Measurements from ENCODE around the gene STAC.
"Not testable (repeated sequence)": the region's sequence is repeated elsewhere in the genome, so short reads cannot be mapped to it uniquely, and the experiment has no call there.

The STAC gene

GRCh38 chr3:36476286-36476942 lies 96.1 kb downstream of the STAC start:
- no peak for DNase-seq (ENCODE audit: low read depth in 4 of 4, low spot score in 1 of 4)

GRCh38 chr3:36477655-36478054 lies 97.4 kb downstream of the STAC start:
- DNase-seq (ENCODE audit: low read depth in 4 of 4, low spot score in 1 of 4) = no peak

DNA sequence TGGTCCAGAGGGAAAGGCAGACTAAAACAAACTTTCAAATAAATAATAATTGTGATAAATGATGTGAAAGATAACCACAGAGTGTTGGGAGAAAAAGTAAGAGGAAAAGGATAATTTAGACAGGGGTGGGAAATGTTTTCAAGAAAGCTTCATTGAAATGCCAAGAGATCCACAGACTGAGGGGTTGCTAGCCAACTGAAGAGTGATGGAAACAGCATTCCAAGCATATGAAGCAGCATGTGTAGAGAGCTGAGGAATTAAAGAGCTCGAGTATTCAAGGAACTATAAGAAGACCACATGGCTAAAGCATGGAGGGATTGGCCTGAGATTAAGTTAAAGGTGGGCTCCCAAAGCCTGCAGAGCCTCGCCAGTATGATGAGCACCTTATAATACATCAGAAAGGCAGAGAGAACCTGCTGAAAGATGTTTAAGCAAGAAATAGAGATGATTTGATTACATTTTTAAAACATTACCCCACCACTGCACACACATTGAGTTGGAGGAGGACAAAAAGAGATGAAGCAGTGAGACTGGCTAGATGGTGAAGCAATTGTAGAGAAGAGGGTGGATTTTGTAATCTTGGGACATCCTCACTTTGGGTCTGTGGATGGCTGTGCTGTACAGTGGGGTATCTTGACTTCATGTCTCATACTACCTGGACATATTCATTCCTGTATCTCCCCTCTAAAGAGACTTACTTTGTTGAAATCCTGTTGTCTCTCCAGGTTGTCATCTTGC lies 100.8 kb downstream of the STAC start:
- DNase-seq (ENCODE audit: low read depth in 4 of 4, low spot score in 1 of 4) = no peak

GRCh38 chr3:36482256-36482655 lies 102.0 kb downstream of the STAC start:
- no peak for DNase-seq (ENCODE audit: low read depth in 4 of 4, low spot score in 1 of 4)

DNA sequence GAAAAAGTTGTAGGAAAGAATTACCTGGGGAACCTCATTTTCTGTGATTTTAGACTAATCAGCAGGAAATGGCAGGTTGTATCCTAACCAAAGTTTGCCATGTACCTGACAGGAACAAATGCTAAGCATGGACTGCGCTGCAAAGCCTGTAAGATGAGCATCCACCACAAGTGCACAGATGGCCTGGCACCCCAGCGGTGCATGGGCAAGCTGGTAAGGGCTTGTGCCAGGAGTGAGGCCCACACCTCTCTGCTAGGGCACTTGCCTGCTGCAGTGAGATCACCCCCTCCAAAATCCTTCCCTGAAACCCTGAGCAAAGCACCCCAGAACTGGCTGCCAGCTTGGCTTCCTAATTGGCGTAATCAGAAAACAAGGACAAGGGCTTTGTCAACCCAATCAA lies 102.6 kb downstream of the STAC start:
- DNase-seq (ENCODE audit: low read depth in 4 of 4, low spot score in 1 of 4) = no peak

GRCh38 chr3:36483709-36484108 lies 103.4 kb downstream of the STAC start:
- no peak for DNase-seq (ENCODE audit: low read depth in 4 of 4, low spot score in 1 of 4)

GRCh38 chr3:36484386-36484785 lies 104.1 kb downstream of the STAC start:
- DNase-seq (ENCODE audit: low read depth in 4 of 4, low spot score in 1 of 4) = no peak

DNA sequence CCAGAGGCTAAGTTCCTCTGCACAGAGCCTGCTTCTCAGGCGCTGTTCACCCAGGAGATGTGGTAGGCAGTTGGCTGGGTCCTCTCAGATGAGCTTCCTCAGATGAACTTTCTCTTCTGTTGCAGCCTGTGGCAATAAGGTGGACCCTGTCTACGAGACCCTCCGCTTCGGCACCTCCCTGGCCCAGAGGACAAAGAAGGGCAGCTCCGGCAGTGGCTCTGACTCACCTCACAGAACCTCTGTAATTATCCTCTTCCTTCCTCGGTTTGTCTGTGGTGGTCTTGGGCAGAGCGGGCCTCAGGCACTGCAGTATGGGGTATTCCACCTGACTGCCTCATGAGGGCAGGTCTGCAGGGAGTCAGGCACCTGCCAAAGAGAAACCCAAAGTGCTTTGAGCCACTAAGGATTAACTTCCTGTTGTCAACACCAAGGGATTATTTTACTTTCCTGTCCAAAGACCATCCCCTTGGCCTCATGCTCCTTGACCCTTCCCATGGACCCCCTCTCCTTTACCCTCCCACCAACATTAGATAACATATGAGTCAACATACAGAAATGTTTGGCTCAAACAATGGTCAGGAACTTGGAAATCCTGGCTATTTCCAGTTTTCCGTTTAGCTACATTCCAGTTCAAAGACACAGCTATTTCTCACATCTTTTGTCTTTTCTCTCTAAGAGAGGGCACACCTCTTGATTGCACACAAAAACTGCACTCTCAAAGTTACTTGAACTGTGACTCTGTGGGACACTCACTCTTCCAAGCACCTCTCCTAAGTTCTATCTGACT lies 105.9 kb downstream of the STAC start:
- no peak for DNase-seq (ENCODE audit: low read depth in 4 of 4, low spot score in 1 of 4)

DNA sequence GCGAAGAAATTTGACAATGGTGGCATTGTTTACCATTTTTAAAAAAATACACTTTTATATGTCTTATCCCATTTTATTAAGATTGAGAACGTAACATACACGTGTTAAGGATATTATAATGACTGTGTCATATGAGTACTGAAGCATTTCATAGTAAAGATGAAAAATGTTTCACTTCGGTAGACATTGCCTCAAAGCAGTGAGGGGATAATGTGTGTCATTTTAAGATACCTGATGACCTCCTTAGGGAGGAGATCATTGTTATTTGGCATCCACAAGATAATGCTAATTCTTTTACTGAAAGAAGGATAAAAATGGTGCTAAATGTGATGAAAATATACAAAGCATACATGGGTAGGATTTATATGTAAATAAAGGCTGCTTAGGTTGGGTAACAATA lies 107.3 kb downstream of the STAC start:
- DNase-seq (ENCODE audit: low read depth in 4 of 4, low spot score in 1 of 4) = no peak

DNA sequence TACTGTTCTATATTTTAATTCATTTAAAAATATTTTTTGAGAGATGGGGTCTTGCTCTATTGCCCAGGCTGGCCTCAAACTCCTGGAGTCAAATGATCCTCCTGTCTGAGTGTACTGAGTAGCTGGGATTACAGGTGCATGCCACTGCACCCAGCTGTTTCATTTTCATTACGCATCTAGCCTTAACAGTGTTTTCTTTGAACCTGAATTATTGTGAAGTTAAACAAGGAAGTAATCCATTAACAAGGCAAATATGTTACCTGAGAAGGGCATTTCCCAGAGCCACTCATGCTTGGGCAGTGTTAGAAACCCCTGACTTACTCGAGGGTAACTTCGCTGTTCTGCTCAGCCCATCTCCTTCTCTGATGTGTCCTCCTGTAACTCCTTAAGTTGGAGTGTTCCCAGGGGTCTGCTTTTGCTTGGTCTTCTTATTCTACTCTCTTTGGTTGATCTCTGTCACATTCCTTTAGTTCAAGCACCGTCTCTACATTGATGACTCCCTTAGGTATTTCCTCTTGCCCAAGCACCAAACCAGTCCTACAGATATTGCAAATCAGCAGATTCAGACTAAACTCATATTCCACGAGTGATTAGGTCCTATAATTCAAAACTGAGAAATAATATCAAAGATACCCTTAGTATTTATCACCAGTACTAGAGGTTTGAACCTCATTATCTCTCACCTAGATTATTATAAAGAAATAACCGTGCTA lies 107.9 kb downstream of the STAC start:
- no peak for DNase-seq (ENCODE audit: low read depth in 4 of 4, low spot score in 1 of 4)

DNA sequence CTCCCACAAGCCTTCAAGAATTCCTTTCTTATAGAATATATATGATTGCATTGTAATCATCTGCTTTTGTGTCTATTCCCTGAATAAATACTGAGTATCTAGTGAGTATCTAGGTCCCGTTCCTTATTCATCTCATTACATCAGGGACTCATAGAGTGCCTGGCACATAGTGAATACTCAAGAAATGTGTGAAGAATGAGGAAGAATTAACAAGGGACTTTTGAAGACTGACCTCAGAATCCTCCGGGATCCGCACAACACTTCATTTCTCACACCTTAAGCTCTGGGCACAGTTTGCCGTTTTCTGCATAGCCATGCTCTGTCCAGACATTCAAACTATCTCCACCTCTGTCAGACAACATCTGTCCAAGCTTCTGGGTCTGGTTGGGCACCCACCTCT lies 108.8 kb downstream of the STAC start:
- no peak for DNase-seq (ENCODE audit: low read depth in 4 of 4, low spot score in 1 of 4)

- DNase-seq (ENCODE audit: low read depth in 4 of 4, low spot score in 1 of 4) = no peak
Measured at GRCh38 chr3:36489679-36490425, 109.5 kb downstream of the STAC start.

DNA sequence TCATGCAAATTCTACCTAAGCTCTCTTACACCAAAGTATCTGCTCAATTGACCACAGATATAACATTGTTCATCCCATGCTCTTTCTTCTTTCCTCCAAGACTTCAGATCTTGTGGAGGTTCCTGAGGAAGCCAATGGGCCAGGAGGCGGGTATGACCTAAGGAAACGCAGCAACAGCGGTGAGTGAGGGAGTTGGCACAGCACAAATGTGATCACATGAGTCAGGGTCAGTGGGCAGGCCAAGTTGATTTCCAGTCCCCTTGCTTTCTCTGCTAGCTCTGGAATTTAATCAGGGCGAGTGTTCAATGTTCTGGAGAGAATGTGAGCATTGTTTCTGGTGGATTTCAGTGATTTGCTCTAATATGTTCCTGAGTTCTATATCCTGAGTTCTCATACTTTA lies 112.7 kb downstream of the STAC start:
- DNase-seq (ENCODE audit: low read depth in 4 of 4, low spot score in 1 of 4) = no peak

DNA sequence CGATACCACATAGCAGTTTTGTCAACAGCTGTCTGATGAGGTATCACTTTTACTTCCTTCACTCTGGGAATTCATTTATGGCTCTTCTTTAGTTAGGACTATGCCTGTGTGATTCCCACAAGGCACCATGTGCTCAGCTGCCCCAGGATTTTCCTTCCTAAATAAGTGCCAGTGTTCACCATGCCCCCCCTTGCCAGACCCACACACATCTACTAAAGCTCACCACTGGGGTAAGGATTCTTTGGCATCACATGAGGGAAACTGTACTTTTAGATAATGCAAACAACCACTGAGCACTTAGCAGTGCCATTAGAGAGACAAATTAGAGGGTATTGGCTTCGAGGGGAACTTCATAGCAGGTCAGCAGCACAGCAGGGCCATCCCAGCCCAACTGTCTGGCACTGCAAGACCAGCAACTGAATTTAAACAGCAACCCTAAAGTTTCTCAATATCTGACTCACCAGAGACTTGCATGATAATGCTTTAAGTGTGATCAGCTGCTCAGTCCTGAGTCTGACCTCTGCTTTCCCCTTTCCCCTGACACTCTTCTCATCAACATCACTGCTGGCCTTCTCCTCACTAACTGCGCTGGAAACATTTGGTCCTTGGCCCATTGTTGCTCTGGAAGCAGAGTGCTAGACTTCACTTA lies 114.3 kb downstream of the STAC start:
- DNase-seq (ENCODE audit: low read depth in 4 of 4, low spot score in 1 of 4) = no peak

- no peak for DNase-seq (ENCODE audit: low read depth in 4 of 4, low spot score in 1 of 4)
Measured at GRCh38 chr3:36496684-36497633, 116.7 kb downstream of the STAC start.

DNA sequence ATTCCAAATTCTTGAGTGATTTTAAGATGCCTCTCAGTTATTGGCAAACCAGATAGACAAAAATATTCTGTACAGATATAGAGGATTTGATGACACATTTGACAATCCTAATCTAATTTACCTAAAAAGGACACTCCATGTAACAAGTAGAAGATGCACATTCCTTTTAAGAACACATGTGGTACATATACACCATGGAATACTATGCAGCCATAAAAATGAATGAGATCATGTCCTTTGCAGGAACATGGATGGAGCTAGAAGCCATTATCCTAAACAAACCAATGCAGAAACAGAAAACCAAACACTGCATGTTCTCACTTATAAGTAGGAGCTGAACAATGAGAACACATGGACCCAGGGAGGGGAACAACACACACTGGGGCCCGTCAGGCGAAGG lies 119.7 kb downstream of the STAC start:
- DNase-seq (ENCODE audit: low read depth in 4 of 4, low spot score in 1 of 4) = not testable (repeated sequence)

DNA sequence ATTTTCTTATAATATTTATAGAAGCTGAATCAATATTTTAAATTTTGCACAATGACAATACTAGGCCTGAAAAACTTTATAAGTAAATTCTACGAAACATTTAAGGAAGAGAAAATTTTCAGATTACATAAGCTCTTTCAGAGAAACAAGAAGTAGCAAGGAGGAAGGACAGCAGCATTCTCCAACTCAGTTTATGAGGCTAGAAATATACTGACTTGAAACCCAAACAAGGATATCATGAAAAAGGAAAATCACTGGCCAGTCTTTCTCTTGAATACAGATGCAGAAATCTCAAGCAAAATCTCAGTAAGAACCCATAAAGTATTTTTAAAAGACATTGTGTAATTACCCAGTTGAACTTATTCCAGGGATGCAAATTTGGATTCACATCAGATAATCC lies 121.3 kb downstream of the STAC start:
- DNase-seq (ENCODE audit: low read depth in 4 of 4, low spot score in 1 of 4) = no peak

- no peak for DNase-seq (ENCODE audit: low read depth in 4 of 4, low spot score in 1 of 4)
Measured at GRCh38 chr3:36505393-36505792, 125.1 kb downstream of the STAC start.

DNA sequence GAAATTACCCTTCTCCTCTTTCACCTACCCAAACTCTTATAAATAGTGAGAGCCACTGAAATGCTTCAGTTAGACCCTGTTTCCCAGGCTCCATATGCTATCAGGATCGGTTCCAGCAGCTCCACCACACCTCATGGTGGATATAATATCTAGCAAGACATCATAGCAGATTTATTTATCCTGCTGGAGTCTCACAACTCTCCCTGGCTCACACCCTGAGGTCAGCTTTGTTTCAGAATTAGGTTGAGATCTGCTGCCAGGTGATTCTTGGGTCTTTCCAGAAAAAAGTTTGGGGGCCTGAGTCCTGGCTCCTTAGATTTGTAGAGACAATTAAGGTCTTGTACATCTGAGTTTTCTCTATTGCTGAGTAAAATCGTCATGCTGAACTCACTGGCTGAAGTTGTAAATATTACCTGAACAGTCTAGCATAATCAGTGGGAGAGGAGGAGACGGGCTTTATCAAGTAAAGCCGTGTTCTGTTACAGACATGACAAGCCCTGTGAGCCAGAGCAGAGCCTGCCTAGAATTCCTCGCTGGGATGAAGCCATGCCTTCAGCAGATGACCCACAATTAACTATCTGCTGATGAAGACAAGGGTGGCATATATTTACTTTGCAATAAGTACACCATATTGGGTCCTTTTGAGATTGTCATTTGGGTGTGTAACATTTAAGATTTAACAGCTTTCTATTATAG lies 131.6 kb downstream of the STAC start:
- no peak for DNase-seq (ENCODE audit: low read depth in 4 of 4, low spot score in 1 of 4)
